Endothelial cell (in vitro differentiated cells): ENCODE measurements around the gene TACR2. TPM values are rescaled to one million over a fixed set of nuclear protein-coding genes. Genes with fewer than 3 reads are reported as not detected.

Experiments used
- DNase-seq: peaks from one replicate; pipeline ENCODE4 v3.0.0; 2021; ENCODE audit warnings: low spot score
- H3K27ac Mint-ChIP-seq: one replicate; pipeline ENCODE4 v1.8.0; 2021; ENCODE audit warnings: mixed read lengths, inconsistent platforms; ENCODE audit not compliant: unreplicated experiment
- H3K27me3 Mint-ChIP-seq: one replicate; pipeline ENCODE4 v1.8.0; 2021; ENCODE audit warnings: mild to moderate bottlenecking, moderate library complexity, mixed read lengths, inconsistent platforms; ENCODE audit not compliant: unreplicated experiment
- H3K36me3 Mint-ChIP-seq: one replicate; pipeline ENCODE4 v1.8.0; 2021; ENCODE audit warnings: mild to moderate bottlenecking, low read depth, mixed read lengths, inconsistent platforms; ENCODE audit not compliant: unreplicated experiment
- H3K4me1 Mint-ChIP-seq: one replicate; pipeline ENCODE4 v1.8.0; 2021; ENCODE audit warnings: mild to moderate bottlenecking, mixed read lengths, inconsistent platforms; ENCODE audit not compliant: unreplicated experiment
- H3K4me3 Mint-ChIP-seq: one replicate; pipeline ENCODE4 v1.8.0; 2021; ENCODE audit warnings: mild to moderate bottlenecking, mixed read lengths, inconsistent platforms; ENCODE audit not compliant: unreplicated experiment
- H3K9me3 Mint-ChIP-seq: one replicate; pipeline ENCODE4 v1.8.0; 2021; ENCODE audit warnings: mixed read lengths, inconsistent platforms; ENCODE audit not compliant: unreplicated experiment
- CTCF ChIP-seq: fragments of 200-600 bp; sonication (generic); IDR thresholded peaks from one replicate; pipeline ENCODE4 v1.5.0; 2021; ENCODE audit warnings: antibody characterized with exemption; ENCODE audit not compliant: unreplicated experiment
- total RNA-seq: library from RNA; stranded (reverse); fragmentation: NEBNext Ultra II Directional; extraction: Animal tissue kit (Norgen Biotek cat#: 25700); gene quantifications from one replicate; pipeline ENCODE4 v1.2.1, GENCODE V29; 2021; ENCODE audit not compliant: unreplicated experiment

TACR2 gene
- total RNA-seq, 1 donor from 2014 or later, result not detected

- Mint-ChIP-seq H3K27me3 (peaks cover 10% of the 10 kb centered on the region), H3K27ac (no peak overlapping the region), H3K4me3 (peak overlapping the region; percentile 47), H3K36me3 (peaks cover 70% of the 10 kb centered on the region), H3K4me1 (peaks cover 5% of the 10 kb centered on the region), H3K9me3 (no peaks in the 10 kb centered on the region)
- TF ChIP-seq CTCF, result no peak
- DNase-seq, result no peak
Observed at GRCh38 chr10:69385454-69386350, 31.0 kb downstream of the TACR2 start.

GRCh38 chr10:69384320-69384719, 32.4 kb downstream of the TACR2 start:
- Mint-ChIP-seq H3K9me3 (no peaks in the 10 kb centered on the region), H3K36me3 (peaks cover 73% of the 10 kb centered on the region)

GRCh38 chr10:69383558-69383957, 33.2 kb downstream of the TACR2 start:
- no peak overlapping the region for H3K27ac Mint-ChIP-seq
- peaks cover 71% of the 10 kb centered on the region for H3K36me3 Mint-ChIP-seq
- peak overlapping the region; percentile 8 for H3K4me3 Mint-ChIP-seq
- TF ChIP-seq CTCF, result no peak
- H3K27me3 Mint-ChIP-seq, result peaks cover 10% of the 10 kb centered on the region
- no peak for DNase-seq
- H3K4me1 Mint-ChIP-seq, result peaks cover 5% of the 10 kb centered on the region
- H3K9me3 Mint-ChIP-seq, result no peaks in the 10 kb centered on the region

More at GRCh38 chr10:69384320-69384719, 32.4 kb downstream of the TACR2 start:
- Mint-ChIP-seq H3K4me1 (peaks cover 2% of the 10 kb centered on the region), H3K27me3 (peaks cover 10% of the 10 kb centered on the region), H3K4me3 (no peak overlapping the region), H3K27ac (no peak overlapping the region)
- DNase-seq, result no peak
- TF ChIP-seq CTCF, result no peak

GRCh38 chr10:69382382-69383117, 34.2 kb downstream of the TACR2 start:
- no peak for DNase-seq
- H3K9me3 Mint-ChIP-seq, result no peaks in the 10 kb centered on the region
- H3K36me3 Mint-ChIP-seq, result peaks cover 61% of the 10 kb centered on the region
- H3K27me3 Mint-ChIP-seq, result peaks cover 14% of the 10 kb centered on the region
- H3K27ac Mint-ChIP-seq, result peak overlapping the region; percentile 48
- H3K4me1 Mint-ChIP-seq, result peaks cover 13% of the 10 kb centered on the region
- peak overlapping the region; percentile 25 for H3K4me3 Mint-ChIP-seq
- TF ChIP-seq CTCF, result no peak

GRCh38 chr10:69379800-69380199, 36.9 kb downstream of the TACR2 start:
- DNase-seq, result no peak
- Mint-ChIP-seq H3K27ac (peak overlapping the region; percentile 74), H3K27me3 (peaks cover 16% of the 10 kb centered on the region), H3K36me3 (peaks cover 56% of the 10 kb centered on the region), H3K4me3 (no peak overlapping the region), H3K9me3 (no peaks in the 10 kb centered on the region), H3K4me1 (peaks cover 35% of the 10 kb centered on the region)
- no peak for TF ChIP-seq CTCF
